ENCODE results near the gene PLXNB2. TPM values are rescaled to one million over a fixed set of nuclear protein-coding genes. Genes with fewer than 3 reads are reported as not detected.

Gene PLXNB2
- total RNA-seq, 4 donors from 2014 or later, result 44.7 to 208 (median 126) TPM

- no peak overlapping the region for H3K27ac ChIP-seq
- TF ChIP-seq POLR2A (IDR thresholded peaks at IDR 0.05) (no peak), CTCF (IDR thresholded peaks at IDR 0.05) (no peak)
- DNase-seq, result no peak
- intact Hi-C loops (cut with DNase I; ENCODE audit: low total_unique reads), result no loop called here
- no peaks in the 10 kb centered on the region for H3K4me1 ChIP-seq
- H3K36me3 ChIP-seq, result no peaks in the 10 kb centered on the region
- no peak overlapping the region for H3K4me3 ChIP-seq
- no peaks in the 10 kb centered on the region for H3K9me3 ChIP-seq
- H3K27me3 ChIP-seq, result no peaks in the 10 kb centered on the region
These were observed 9.7 kb upstream of the PLXNB2 start for GRCh38 chr22:50317178-50317577.

GRCh38 chr22:50316114-50317065 is 8.9 kb upstream of the PLXNB2 start:
- intact Hi-C loops (cut with DNase I; ENCODE audit: low total_unique reads), result no loop called here
- H3K36me3 ChIP-seq, result no peaks in the 10 kb centered on the region
- H3K4me1 ChIP-seq, result no peaks in the 10 kb centered on the region
- H3K27ac ChIP-seq, result no peak overlapping the region
- TF ChIP-seq POLR2A (IDR thresholded peaks at IDR 0.05) (no peak), CTCF (IDR thresholded peaks at IDR 0.05) (no peak)
- H3K4me3 ChIP-seq, result no peak overlapping the region
- H3K9me3 ChIP-seq, result no peaks in the 10 kb centered on the region
- no peaks in the 10 kb centered on the region for H3K27me3 ChIP-seq
- DNase-seq, result no peak

- H3K27me3 ChIP-seq, result no peaks in the 10 kb centered on the region
- TF ChIP-seq CTCF (IDR thresholded peaks at IDR 0.05), result no peak
- no peak for TF ChIP-seq POLR2A (IDR thresholded peaks at IDR 0.05)
- no peaks in the 10 kb centered on the region for H3K36me3 ChIP-seq
- DNase-seq, result no peak
- no peak overlapping the region for H3K4me3 ChIP-seq
- intact Hi-C loops (cut with DNase I; ENCODE audit: low total_unique reads), result no loop called here
- H3K27ac ChIP-seq, result no peak overlapping the region
- no peaks in the 10 kb centered on the region for H3K9me3 ChIP-seq
- no peaks in the 10 kb centered on the region for H3K4me1 ChIP-seq
These were observed 8.1 kb upstream of the PLXNB2 start for GRCh38 chr22:50315289-50316113.

- Histone ChIP-seq H3K27me3 (no peaks in the 10 kb centered on the region), H3K4me1 (no peaks in the 10 kb centered on the region), H3K9me3 (no peaks in the 10 kb centered on the region), H3K4me3 (no peak overlapping the region), H3K36me3 (no peaks in the 10 kb centered on the region), H3K27ac (no peak overlapping the region)
- TF ChIP-seq CTCF (IDR thresholded peaks at IDR 0.05), result no peak
- no peak for TF ChIP-seq POLR2A (IDR thresholded peaks at IDR 0.05)
- DNase-seq, result no peak
- intact Hi-C loops (cut with DNase I; ENCODE audit: low total_unique reads), result no loop called here
These were observed 7.2 kb upstream of the PLXNB2 start for GRCh38 chr22:50314455-50315288.
